AG09319 (cell line): Measurements from ENCODE around the gene ADH7.

ENCODE experiments used
- DNase-seq: peaks from one replicate; pipeline ENCODE4 v3.0.0-alpha.2; 2010; ENCODE audit warnings: low read depth; ENCODE audit errors: extremely low read depth
- CTCF ChIP-seq: IDR thresholded peaks from 2 replicates; pipeline ENCODE4 v1.5.1; 2011; ENCODE audit warnings: low read depth, mild to moderate bottlenecking, inconsistent platforms, low read length, moderate library complexity

The ADH7 gene

GRCh38 chr4:99463566-99463965 lies 28.4 kb upstream of the ADH7 start:
- no peak for DNase-seq
- no peak for TF ChIP-seq CTCF

GRCh38 chr4:99462875-99463464 lies 27.8 kb upstream of the ADH7 start:
- peak; percentile 80 for TF ChIP-seq CTCF
- peak; percentile 56 for DNase-seq

GRCh38 chr4:99461623-99462401 lies 26.7 kb upstream of the ADH7 start:
- no peak for TF ChIP-seq CTCF

GRCh38 chr4:99459546-99460042 lies 24.5 kb upstream of the ADH7 start:
- DNase-seq: no peak
- TF ChIP-seq CTCF: no peak

More at GRCh38 chr4:99461623-99462401, 26.7 kb upstream of the ADH7 start:
- no peak for DNase-seq

GRCh38 chr4:99458911-99459447 lies 23.8 kb upstream of the ADH7 start:
- TF ChIP-seq CTCF: no peak
- no peak for DNase-seq

GRCh38 chr4:99457676-99458075 lies 22.5 kb upstream of the ADH7 start:
- no peak for TF ChIP-seq CTCF
- DNase-seq: no peak

- TF ChIP-seq CTCF: peak; percentile 22
- no peak for DNase-seq
These were observed 22.1 kb upstream of the ADH7 start for GRCh38 chr4:99457270-99457669.
